Stimulated activated CD8-positive, alpha-beta memory T cell treated with anti-CD3 and anti-CD28 coated beads, Interleukin-4, amount 100 ng/mL, for 4 hours (primary cell): ENCODE data around the gene FEN1.

ENCODE experiments used
- DNase-seq, 2 donors: peaks; one replicate each; pipeline ENCODE4 v3.0.0-alpha.2; 2020; ENCODE audit warnings: low read depth in 2 of 2, low spot score in 1 of 2

FEN1 gene

GRCh38 chr11:61774411-61774810, 18.3 kb upstream of the FEN1 start:
- no peak for DNase-seq

- no peak for DNase-seq
These were observed 17.6 kb upstream of the FEN1 start for GRCh38 chr11:61775106-61775505.

GRCh38 chr11:61775606-61776554, 16.8 kb upstream of the FEN1 start:
- DNase-seq: no peak

- DNase-seq: no peak
These were observed 16.1 kb upstream of the FEN1 start for GRCh38 chr11:61776561-61777075.

GRCh38 chr11:61777234-61778090, 15.2 kb upstream of the FEN1 start:
- peak in 1 of 2 donors; percentile 36 for DNase-seq

GRCh38 chr11:61778357-61778886, 14.3 kb upstream of the FEN1 start:
- DNase-seq: no peak

GRCh38 chr11:61778920-61779650, 13.6 kb upstream of the FEN1 start:
- DNase-seq: no peak

- no peak for DNase-seq
These were observed 12.8 kb upstream of the FEN1 start for GRCh38 chr11:61779666-61780525.

GRCh38 chr11:61780581-61781162, 12.0 kb upstream of the FEN1 start:
- DNase-seq: no peak

- no peak for DNase-seq
These were observed 11.1 kb upstream of the FEN1 start for GRCh38 chr11:61781585-61781984.

GRCh38 chr11:61782299-61782698, 10.4 kb upstream of the FEN1 start:
- DNase-seq: no peak

- no peak for DNase-seq
These were observed 9.9 kb upstream of the FEN1 start for GRCh38 chr11:61782841-61783240.

- no peak for DNase-seq
These were observed 8.8 kb upstream of the FEN1 start for GRCh38 chr11:61783717-61784505.

- DNase-seq: no peak
These were observed 8.3 kb upstream of the FEN1 start for GRCh38 chr11:61784506-61784805.

GRCh38 chr11:61785837-61786402, 6.8 kb upstream of the FEN1 start:
- no peak for DNase-seq

- no peak for DNase-seq
These were observed 4.7 kb upstream of the FEN1 start for GRCh38 chr11:61787928-61788491.

GRCh38 chr11:61791737-61792309, 888 bp upstream of the FEN1 start:
- no peak for DNase-seq
